GM19463 (cell line): ENCODE measurements around the gene CLDN5.

Experiments used
- ATAC-seq: cut with Tn5 transposase; IDR thresholded peaks from one replicate; pipeline ENCODE4 v1.9.1; 2021; ENCODE audit warnings: mild to moderate bottlenecking, moderate library complexity; ENCODE audit not compliant: unreplicated experiment

CLDN5 gene

GRCh38 chr22:19506212-19506611 is 18.0 kb downstream of the CLDN5 start:
- no peak for ATAC-seq

- no peak for ATAC-seq
Observed at GRCh38 chr22:19505735-19506126, 18.5 kb downstream of the CLDN5 start.

- ATAC-seq = no peak
Observed at GRCh38 chr22:19504900-19505734, 19.1 kb downstream of the CLDN5 start.

GRCh38 chr22:19503869-19504268 is 20.3 kb downstream of the CLDN5 start:
- ATAC-seq = no peak

- no peak for ATAC-seq
Observed at GRCh38 chr22:19503367-19503766, 20.8 kb downstream of the CLDN5 start.

GRCh38 chr22:19501897-19502447 is 22.2 kb downstream of the CLDN5 start:
- no peak for ATAC-seq

GRCh38 chr22:19499880-19500242 is 24.3 kb downstream of the CLDN5 start:
- no peak for ATAC-seq

DNA sequence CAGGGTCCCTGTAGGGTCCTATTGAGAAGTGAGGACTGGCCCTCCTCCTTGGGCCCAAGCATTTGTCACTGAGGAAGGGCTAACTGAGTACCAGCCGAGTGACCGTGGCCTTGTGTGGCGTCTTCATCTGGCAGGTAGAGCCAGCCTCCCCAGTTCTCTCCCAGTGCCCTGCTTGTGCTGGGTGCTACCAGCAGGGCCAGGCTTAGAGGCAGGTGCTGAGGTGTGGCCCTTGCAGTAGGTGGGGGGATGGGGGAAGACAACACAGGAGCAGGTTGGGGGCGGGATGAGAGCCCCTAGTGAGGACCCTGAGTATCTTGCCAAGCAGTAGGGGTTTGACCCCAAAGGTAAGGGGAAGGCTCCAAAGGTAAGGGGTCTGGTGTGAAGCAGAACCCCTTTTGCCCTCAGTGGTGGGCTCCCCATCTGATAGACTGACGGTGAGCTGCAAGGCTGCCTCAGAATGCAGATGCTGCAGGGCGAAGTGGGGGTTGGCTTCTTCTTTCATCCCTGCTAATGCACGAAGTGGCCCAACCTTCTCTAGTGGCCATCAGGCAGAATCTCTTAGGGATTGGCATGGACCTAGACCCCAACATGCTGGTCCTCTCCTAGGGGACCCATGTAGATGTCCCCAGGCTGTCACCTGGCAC is 24.9 kb downstream of the CLDN5 start:
- no peak for ATAC-seq

GRCh38 chr22:19498866-19499190 is 25.4 kb downstream of the CLDN5 start:
- no peak for ATAC-seq

DNA sequence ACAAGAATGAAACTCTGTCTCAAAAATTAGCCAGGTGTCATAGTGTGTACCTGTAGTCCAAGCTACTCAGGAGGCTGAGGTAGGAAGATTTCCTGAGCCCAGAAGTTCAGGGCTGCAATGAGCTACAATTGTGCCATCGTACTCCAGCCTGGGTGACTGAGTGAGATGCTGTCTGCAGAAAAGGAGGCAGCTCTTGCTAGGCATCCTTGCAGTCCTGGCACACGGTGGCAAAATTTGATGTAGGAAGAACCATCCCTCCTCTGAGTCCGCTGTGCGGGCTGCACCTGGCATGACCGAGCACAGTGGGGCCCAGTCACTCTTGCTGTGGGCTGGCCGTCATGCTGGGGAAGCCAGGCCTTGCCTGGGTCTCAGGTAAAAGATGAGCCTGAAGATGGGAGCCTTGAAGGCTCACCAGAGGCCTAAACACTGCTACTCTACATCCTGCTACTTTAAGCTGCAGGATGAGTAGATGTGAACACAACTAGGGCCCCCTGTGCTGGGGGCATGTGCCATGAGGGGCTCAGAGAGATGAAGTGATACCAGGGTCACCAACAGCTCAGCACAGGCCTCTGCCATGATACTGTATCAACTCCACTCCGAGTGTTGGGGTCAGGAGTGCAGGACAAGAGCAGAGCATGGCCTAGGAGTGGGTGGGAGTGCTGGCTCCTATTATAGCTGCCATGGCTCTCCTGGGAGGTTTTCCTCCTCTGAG is 25.9 kb downstream of the CLDN5 start:
- no peak for ATAC-seq

- ATAC-seq = no peak
Observed at GRCh38 chr22:19497245-19497644, 27.0 kb downstream of the CLDN5 start.

GRCh38 chr22:19496324-19496630 is 27.9 kb downstream of the CLDN5 start:
- ATAC-seq = no peak

DNA sequence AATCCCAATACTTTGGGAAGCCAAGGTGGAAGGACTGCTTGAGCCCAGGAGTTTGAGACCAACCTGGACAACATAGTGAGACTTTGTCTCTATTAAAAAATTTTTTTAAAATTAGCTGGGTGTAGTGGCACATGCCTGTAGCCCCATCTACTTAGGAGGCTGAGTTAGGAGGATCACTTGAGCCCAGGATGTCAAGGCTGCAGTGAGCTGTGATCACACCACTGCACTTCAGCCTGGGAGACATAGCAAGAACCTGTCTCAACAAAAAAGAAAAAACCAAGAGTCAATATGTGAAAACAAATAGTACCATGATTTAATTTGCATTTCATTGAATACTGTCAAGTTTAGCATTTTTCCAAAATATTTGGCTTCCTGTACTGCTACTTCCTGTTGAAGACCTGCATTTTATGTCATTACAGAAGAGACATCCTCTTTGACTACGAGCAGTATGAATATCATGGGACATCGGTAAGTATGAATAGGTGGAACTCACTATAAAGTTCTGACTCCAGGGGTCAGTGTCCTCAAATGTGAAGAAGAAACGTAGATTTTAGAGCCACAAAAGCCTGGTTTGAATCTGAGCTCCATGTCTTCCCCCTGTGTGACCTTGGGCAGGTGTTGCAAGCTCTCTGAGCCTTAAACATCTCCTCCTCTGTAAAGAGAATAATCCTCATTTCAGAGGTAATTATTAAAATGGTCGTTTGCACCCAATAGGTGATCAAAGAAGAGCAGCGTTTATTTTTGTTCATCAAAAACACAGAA is 28.5 kb downstream of the CLDN5 start:
- ATAC-seq = no peak

GRCh38 chr22:19494676-19495173 is 29.5 kb downstream of the CLDN5 start:
- ATAC-seq = no peak

DNA sequence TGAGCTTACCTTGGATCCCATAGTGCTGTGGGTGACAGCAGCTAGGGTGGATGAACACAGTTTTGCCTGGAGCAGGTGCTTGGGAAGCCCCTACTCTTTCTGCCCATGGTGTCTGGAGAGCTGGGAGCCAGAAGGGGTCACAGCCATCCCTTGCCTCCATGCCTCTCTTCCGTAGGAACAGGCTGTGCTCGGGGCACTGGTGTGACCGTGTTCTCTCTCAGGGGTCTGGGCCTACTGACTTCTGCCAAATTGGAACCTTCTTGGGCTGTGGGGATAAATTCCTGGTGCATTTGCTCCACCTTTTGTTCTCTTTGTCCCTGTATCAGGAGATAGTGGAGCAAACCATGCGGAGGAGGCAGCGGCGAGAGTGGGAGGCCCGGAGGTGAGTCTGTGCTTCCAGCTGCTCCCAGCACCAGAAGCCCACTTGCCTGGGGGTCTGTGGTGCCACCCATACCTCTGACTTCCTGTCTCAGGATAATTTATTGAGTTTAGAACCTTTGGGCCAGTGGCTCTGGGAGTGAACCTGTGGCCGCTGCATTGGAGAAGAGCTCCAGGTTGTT is 30.1 kb downstream of the CLDN5 start:
- no peak for ATAC-seq

DNA sequence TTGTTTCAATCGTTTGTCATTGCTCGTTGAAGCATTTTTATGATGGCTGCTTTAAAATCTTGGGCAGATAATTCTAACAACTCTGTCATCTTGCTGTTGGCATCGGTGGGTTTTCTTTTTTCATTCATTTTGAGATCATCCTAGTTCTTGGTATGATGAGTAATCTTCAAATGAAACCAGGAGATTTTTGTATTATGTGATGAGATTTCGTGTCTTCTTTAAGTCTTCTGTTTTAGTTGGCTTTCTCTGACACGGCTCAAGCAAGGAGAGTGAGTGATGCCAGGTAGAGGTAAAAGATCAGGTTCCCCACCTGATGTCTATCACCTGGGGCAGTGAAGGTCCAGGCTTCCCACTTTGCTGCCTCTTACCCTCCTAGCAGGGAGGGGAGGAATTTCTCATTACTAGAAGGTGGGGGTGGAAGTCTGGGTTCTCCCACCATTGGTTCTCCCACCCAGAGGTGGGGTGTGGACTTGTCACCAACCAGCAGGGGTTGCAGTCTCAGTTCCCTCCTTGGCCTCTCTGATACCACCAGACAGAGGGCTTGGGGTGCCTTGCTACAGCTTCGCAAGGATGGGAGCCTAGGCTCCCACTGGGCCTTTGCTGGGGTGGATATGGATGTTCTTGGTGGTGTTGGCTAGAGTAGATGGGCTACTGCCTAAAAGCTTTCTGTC is 31.6 kb downstream of the CLDN5 start:
- no peak for ATAC-seq

DNA sequence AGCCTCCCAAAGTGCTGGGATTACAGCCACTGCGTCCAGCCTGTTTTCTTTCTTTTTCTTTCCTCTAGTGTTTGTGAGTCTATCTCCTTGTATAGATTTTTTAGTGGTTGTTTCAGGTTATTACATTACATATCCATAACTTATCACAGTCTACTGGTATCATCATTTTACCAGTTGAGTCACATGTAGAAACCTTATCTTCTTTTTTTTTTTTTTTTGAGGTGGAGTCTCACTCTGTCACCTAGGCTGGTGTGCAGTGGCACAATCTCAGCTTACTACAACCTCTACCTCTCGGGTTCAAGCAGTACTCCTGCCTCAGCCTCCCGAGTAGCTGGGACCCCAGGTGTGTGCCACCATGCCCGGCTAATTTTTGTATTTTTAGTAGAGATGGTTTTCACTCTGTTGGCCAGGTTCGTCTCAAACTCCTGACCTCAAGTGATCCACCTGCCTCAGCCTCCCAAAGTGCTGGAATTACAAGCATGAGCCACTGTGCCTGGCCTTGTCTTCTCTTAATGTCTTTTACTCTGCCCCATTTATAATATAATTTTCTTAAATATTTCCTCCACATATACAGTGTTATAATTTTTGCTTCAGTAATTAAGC is 33.5 kb downstream of the CLDN5 start:
- no peak for ATAC-seq

DNA sequence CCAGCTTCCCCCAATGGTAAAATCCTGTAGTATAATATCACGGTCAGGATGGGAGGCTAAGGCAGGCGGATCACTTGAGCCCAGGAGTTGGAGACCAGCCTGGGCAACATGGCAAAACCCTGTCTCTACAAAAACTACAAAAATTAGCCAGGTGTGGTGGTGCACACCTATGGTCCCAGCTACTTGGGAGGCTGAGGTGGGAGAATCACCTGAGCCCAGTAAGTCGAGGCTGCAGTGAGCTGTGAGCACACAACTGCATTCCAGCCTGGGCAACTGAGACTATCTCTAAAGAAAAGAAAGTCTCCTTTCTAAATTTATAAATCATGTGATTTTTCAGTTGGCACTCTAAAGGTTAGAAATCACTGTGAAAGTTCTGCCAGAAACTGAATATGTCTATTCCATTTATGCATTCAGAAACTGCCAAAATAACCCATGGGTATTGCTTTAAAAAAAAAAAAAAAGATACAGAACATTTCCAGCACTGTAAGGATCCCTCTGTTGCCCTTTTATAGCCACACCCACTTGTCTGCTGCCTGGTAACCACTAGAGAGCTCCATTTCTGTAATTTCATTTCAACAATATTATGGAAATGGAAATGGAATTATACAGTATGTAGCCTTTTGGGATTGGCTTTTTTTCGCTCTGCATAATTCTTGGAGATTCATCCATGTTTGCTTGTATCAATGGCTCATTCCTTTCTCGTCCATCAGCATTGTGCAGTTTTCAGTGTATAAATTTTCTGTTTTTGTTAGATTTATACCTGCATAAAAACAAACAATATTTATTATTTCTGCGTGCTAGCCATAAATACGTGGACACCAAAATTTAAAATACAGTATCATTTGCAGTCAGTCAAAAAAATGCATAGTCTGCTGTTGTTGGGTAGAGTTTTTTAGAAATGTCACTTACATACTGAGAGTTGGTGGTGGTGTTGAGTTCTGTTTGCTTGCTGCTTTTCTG is 35.0 kb downstream of the CLDN5 start:
- ATAC-seq = no peak

- ATAC-seq = no peak
Observed at GRCh38 chr22:19488285-19488684, 35.9 kb downstream of the CLDN5 start.
